Aorta (tissue), 5 donors: Measurements from ENCODE around the gene RSPH1. TPM values are rescaled to one million over a fixed set of nuclear protein-coding genes. Genes with fewer than 3 reads are reported as not detected.

ENCODE experiments used
- ATAC-seq: fragments of 200-7000 bp; cut with Tn5 transposase; one replicate; pipeline ENCODE4 v1.9.1; 2022; ENCODE audit warnings: moderate library complexity; ENCODE audit not compliant: low FRiP score
- DNase-seq, 2 donors: peaks; one replicate each; pipeline ENCODE4 v3.0.0-alpha.2; 2020
- H3K27ac ChIP-seq, 2 donors: one replicate each; pipeline ENCODE4 v1.5.1; 2013; ENCODE audit warnings: low read length in 2 of 2, mild to moderate bottlenecking in 2 of 2, moderate library complexity in 2 of 2, control low read depth in 1 of 2, inconsistent platforms in 1 of 2, low read depth in 1 of 2
- H3K27me3 ChIP-seq, 2 donors: one replicate each; pipeline ENCODE4 v1.6.1; 2013; ENCODE audit warnings: control low read depth in 1 of 2, low read length in 1 of 2, mild to moderate bottlenecking in 1 of 2, moderate library complexity in 1 of 2; ENCODE audit not compliant: insufficient read depth in 2 of 2, control insufficient read depth in 1 of 2
- H3K36me3 ChIP-seq, 2 donors: one replicate each; pipeline ENCODE4 v1.6.1; 2013; ENCODE audit warnings: control low read depth in 1 of 2, low read length in 1 of 2, mild to moderate bottlenecking in 1 of 2; ENCODE audit not compliant: insufficient read depth in 2 of 2, control insufficient read depth in 1 of 2
- H3K4me1 ChIP-seq, 2 donors: one replicate each; pipeline ENCODE4 v1.6.1; 2013; ENCODE audit warnings: low read length in 2 of 2, control low read depth in 1 of 2, mild to moderate bottlenecking in 1 of 2, moderate library complexity in 1 of 2; ENCODE audit not compliant: insufficient read depth in 2 of 2, control insufficient read depth in 1 of 2
- H3K4me3 ChIP-seq, 2 donors: one replicate each; pipeline ENCODE4 v1.5.1; 2013; ENCODE audit warnings: low read length in 2 of 2, control low read depth in 1 of 2, mild to moderate bottlenecking in 1 of 2
- H3K9me3 ChIP-seq: one replicate; pipeline ENCODE4 v1.6.1; 2013; ENCODE audit warnings: mild to moderate bottlenecking, low read length; ENCODE audit not compliant: control insufficient read depth
- WGBS, 2 donors: extraction: QIAGEN DNeasy Blood & Tissue Kit; methylation state at CpG; one replicate each; pipeline ENCODE4 v1.1.7; 2013; 5-methylcytosine and 5-hydroxymethylcytosine counted together
- intact Hi-C, 2 donors: fragments of 100-400 bp; cut with DNase I; formaldehyde crosslinking; loops; one replicate each; pipeline versions ENCODE4 v1.14.2 to v1.15.0; 2022
- long read RNA-seq, 2 donors: library from polyadenylated mRNA; unstranded; transcript quantifications; one replicate each; pipeline ENCODE4 v2.0.0, GENCODE V29; 2020 to 2021
- polyA plus RNA-seq, 2 donors: library from polyadenylated mRNA; stranded (reverse); fragments of 200-250 nt; gene quantifications; one replicate each; pipeline ENCODE4 v1.2.3, GENCODE V29; 2013
- total RNA-seq, 2 donors: library from RNA; stranded (reverse); fragmentation: NEBNext Ultra II Directional; extraction: Animal tissue kit (Norgen Biotek cat#: 25700); gene quantifications; one replicate each; pipeline ENCODE4 v1.2.1, GENCODE V29; 2021
- donor health status: healthy with polysubstance abuse.
- donor health status: Bipolar disorder and iron deficiency.
- donor health status: DM: no; HTN: no; CAD: no.
- donor health status: DM: no; HTN: no; CAD: no.
- donor health status: DM: yes; HTN: yes; CAD: no.

Gene RSPH1
- total RNA-seq: under 1 TPM in 1 of 2 donors, not detected in 1; 0.26 TPM
- 1 to 10 TPM in 1 of 2 donors, under 1 TPM in 1; 0.18 to 1.6 TPM for polyA plus RNA-seq
- long read RNA-seq, donor 1: 0 reads
- long read RNA-seq, donor 2, partial matches to known transcripts: 0 of 1 reads
- long read RNA-seq, donor 2, other reads (novel, unspliced or antisense): 1 of 1 reads

DNA sequence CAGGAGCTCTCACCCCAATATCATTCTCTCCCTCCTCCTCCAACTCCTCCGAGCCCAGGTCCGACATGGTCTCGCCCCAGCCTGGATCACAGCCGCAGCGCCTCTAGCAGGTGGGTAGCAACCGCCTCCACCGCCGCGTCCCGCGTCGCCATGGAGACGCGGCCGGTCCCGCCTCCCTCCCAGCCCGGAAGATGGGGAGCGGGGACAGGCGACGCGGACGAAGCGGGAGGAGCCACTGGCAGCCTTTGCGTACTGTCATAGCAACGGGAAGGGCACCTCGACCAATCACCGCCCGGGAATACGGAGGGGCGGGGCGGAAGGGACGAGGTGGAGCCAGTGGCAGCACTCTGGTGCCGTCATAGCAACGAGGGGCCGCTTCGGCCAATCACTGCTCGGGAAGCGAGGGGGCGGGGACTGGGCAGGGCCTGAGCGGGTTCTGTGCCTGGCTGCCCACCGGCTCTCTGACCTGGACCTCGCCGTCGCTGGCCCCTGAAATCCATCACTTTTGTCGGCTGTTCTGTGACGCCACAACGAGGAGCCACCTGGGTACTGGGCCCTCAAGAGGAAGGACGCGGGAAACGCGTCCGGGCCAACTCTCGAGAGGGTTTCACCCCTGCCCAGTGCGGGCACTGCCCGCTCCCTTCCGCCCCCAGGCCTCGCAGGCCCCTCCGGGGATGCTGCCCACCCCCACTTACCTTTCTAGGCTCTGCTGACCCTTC is at the start of gene RSPH1:
RSPH1 (minus strand) TSS at position 105 of the 719 bp plus-strand sequence; CDS start at position 67, 38 bp downstream.
- 0% methylated on average over 47 to 58 of the region's 58 CpGs for WGBS, 2 donors
- Histone ChIP-seq H3K27ac (peak within 1 kb of the TSS in 1 of 2 donors; percentile 2), H3K9me3 (no peaks in the 10 kb centered on the region), H3K4me1 (no peaks in the 10 kb centered on the region), H3K27me3 (no peaks in the 10 kb centered on the region), H3K36me3 (no peaks in the 10 kb centered on the region), H3K4me3 (peak within 1 kb of the TSS; percentile 21 to 52)
- DNase-seq (peak; percentile 100), ATAC-seq (peak; percentile 99)
- intact Hi-C loops: no loop called here

DNA sequence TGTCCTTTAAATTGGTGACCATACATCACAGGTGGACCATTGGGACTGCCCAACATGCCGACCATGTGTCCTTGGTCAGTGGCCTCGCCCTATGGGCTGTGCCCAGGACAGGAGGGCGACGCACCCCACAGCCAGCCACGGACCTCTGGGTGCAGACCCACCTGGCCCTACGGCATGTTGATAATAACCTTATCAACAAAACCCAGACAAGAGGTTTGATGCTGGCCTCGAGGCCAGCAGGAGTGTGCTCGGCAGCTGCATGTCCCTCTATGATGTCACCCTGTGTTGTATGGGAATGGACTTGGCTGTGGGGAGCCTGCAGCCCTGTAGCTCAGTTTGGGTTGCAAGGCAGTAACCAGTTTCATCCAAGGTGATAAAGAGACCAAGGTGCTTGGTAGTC is 49.7 kb upstream of the RSPH1 start:
- no peak overlapping the region for H3K27ac ChIP-seq
- H3K36me3 ChIP-seq: peaks cover 0 to 2% of the 10 kb centered on the region in 2 donors
- intact Hi-C loops: loop anchor here in 1 of 2 donors (10.0 kb wide), 1 partner anchor 81 kb away; no protein-coding TSS in a partner anchor
- DNase-seq (peak; percentile 38 to 68), ATAC-seq (no peak)
- H3K4me1 ChIP-seq: no peaks in the 10 kb centered on the region
- 90 to 97% methylated on average over 8 of the region's 8 CpGs for WGBS, 2 donors
- H3K4me3 ChIP-seq: no peak overlapping the region
- H3K27me3 ChIP-seq: no peaks in the 10 kb centered on the region
- H3K9me3 ChIP-seq: no peaks in the 10 kb centered on the region

DNA sequence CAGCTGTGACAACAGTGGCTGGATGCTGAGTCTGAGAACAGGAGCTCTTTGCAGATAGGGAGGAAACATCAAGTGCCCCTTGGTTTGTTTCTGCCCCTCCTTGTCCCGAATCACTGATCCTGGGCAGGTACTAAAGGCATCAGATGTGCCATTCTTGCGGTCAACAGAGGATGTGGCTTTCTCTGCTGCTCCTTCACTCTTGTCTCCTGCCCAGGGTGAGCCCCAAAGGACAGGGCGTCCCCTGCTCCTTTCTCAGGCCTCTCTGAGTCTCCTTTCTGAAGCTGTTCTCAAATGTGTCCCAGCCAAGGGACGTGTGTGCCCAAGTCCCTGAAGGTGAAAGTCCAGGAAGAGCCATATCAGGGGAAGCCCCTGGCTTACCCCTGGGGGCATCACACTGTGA is 49.3 kb upstream of the RSPH1 start:
- H3K4me1 ChIP-seq: no peaks in the 10 kb centered on the region
- H3K4me3 ChIP-seq: no peak overlapping the region
- intact Hi-C loops: loop anchor here in 1 of 2 donors (10.0 kb wide), 1 partner anchor 81 kb away; no protein-coding TSS in a partner anchor
- 94% methylated on average over 4 of the region's 4 CpGs for WGBS, 2 donors
- DNase-seq: peak in 1 of 2 donors; percentile 5
- H3K9me3 ChIP-seq: no peaks in the 10 kb centered on the region
- ATAC-seq: no peak
- H3K27me3 ChIP-seq: no peaks in the 10 kb centered on the region
- H3K27ac ChIP-seq: no peak overlapping the region
- peaks cover 0 to 2% of the 10 kb centered on the region in 2 donors for H3K36me3 ChIP-seq

DNA sequence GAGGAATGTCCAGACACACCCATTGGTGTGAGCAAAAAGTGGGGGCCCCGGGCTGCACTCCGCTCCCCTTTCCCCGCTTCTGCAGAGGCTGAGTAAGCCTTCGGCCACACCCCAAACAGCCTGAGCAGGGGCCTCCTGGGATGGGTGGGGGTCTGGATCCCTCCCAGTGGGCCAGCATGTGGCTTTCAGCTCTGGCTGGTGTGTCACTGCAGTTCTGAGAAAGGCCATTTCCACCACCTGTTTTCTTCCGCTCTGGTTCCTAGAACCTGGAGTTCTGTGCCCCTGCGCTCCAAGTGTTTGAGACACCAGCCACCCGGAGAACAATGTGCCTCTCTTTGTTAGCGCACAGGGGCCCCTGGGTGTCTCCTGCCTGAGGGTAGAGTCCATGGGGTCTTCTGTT is 48.5 kb upstream of the RSPH1 start:
- H3K36me3 ChIP-seq: peaks cover 0 to 2% of the 10 kb centered on the region in 2 donors
- H3K4me3 ChIP-seq: no peak overlapping the region
- no peak for ATAC-seq
- H3K27ac ChIP-seq: no peak overlapping the region
- no peaks in the 10 kb centered on the region for H3K27me3 ChIP-seq
- H3K9me3 ChIP-seq: no peaks in the 10 kb centered on the region
- 93 to 95% methylated on average over 8 of the region's 8 CpGs for WGBS, 2 donors
- intact Hi-C loops: loop anchor here in 1 of 2 donors (10.0 kb wide), 1 partner anchor 80 kb away; no protein-coding TSS in a partner anchor
- peak in 1 of 2 donors; percentile 65 for DNase-seq
- H3K4me1 ChIP-seq: no peaks in the 10 kb centered on the region

GRCh38 chr21:42543106-42543847 is 47.3 kb upstream of the RSPH1 start:
- DNase-seq: peak in 1 of 2 donors; percentile 67
- H3K4me1 ChIP-seq: no peaks in the 10 kb centered on the region
- intact Hi-C loops: loop anchor here in 1 of 2 donors (10.0 kb wide), 1 partner anchor 78 kb away; no protein-coding TSS in a partner anchor
- no peak for ATAC-seq
- no peak overlapping the region for H3K4me3 ChIP-seq
- peaks cover 0 to 2% of the 10 kb centered on the region in 2 donors for H3K36me3 ChIP-seq
- H3K27ac ChIP-seq: no peak overlapping the region
- no peaks in the 10 kb centered on the region for H3K27me3 ChIP-seq
- no peaks in the 10 kb centered on the region for H3K9me3 ChIP-seq
- whole genome bisulfite sequencing, 2 donors: 86 to 89% methylated on average over 24 to 25 of the region's 25 CpGs

- ATAC-seq (no peak), DNase-seq (peak in 1 of 2 donors; percentile 49)
- no peaks in the 10 kb centered on the region for H3K9me3 ChIP-seq
- no peaks in the 10 kb centered on the region for H3K27me3 ChIP-seq
- peaks cover 0 to 2% of the 10 kb centered on the region in 2 donors for H3K36me3 ChIP-seq
- H3K27ac ChIP-seq: no peak overlapping the region
- H3K4me1 ChIP-seq: no peaks in the 10 kb centered on the region
- intact Hi-C loops: loop anchor here in 1 of 2 donors (10.0 kb wide), 1 partner anchor 78 kb away; no protein-coding TSS in a partner anchor
- WGBS, 2 donors: 85 to 88% methylated on average over 10 of the region's 10 CpGs
- H3K4me3 ChIP-seq: no peak overlapping the region
These were observed 46.6 kb upstream of the RSPH1 start for GRCh38 chr21:42542596-42542995.

DNA sequence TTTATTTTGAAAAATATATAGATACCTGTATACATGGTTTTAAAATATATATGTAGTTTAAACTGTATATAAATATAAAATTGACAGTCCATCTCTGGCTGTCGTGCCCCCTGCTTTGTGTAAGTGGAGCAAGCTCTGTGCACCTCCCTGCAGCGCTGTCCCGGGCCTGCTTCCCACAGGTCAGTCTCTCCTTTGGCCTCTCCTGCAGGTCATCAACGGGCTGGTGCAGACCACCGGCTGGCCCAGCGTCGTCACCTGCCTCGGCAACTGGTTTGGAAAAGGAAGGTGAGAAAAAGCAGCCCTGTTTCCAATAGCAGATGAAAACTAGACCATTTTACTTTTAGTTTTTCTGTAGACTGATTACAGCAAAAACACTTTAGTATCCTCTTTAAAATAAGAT is 46.2 kb upstream of the RSPH1 start:
- H3K36me3 ChIP-seq: peaks cover 0 to 2% of the 10 kb centered on the region in 2 donors
- H3K27me3 ChIP-seq: no peaks in the 10 kb centered on the region
- WGBS, 2 donors: 91 to 92% methylated on average over 8 of the region's 8 CpGs
- no peak overlapping the region for H3K4me3 ChIP-seq
- no peaks in the 10 kb centered on the region for H3K9me3 ChIP-seq
- no peak overlapping the region for H3K27ac ChIP-seq
- intact Hi-C loops: loop anchor here in 1 of 2 donors (10.0 kb wide), 1 partner anchor 77 kb away; no protein-coding TSS in a partner anchor
- ATAC-seq (no peak), DNase-seq (peak in 1 of 2 donors; percentile 58)
- H3K4me1 ChIP-seq: no peaks in the 10 kb centered on the region

DNA sequence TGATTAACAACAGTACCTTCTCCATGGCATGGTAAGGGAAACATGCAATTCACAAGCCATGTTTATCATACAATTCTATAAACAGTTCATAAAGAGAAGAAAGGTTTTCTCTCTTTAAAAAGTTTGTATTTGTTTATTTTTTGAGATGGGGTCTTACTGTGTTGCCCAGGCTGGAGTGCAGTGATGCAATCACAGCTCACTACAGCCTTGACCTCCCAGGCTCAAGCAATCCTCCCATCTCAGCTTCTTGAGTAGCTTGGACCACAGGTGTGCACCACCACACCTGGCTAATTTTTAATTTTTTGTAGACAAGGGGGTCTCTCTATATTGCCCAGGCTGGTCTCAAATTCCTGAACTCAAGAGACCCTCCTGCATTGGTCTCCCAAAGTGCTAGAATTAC is 45.6 kb upstream of the RSPH1 start:
- intact Hi-C loops: loop anchor here in 1 of 2 donors (10.0 kb wide), 1 partner anchor 77 kb away; no protein-coding TSS in a partner anchor
- no peaks in the 10 kb centered on the region for H3K9me3 ChIP-seq
- H3K4me1 ChIP-seq: no peaks in the 10 kb centered on the region
- no peak overlapping the region for H3K4me3 ChIP-seq
- DNase-seq (no peak), ATAC-seq (no peak)
- no peak overlapping the region for H3K27ac ChIP-seq
- no peaks in the 10 kb centered on the region for H3K27me3 ChIP-seq
- H3K36me3 ChIP-seq: peaks cover 0 to 2% of the 10 kb centered on the region in 2 donors
